Effector memory CD8-positive, alpha-beta T cell (primary cell): Measurements from ENCODE around the gene MICALL1.

Experiments
- ATAC-seq: fragments of 150-1000 bp; cut with Tn5 transposase; replicated peaks from 2 replicates; pipeline ENCODE4 v1.10.0; 2021; ENCODE audit warnings: mild to moderate bottlenecking, moderate library complexity
- DNase-seq, 3 experiments: peaks; one replicate each; pipeline ENCODE4 v3.0.0; 2021
- H3K27ac Mint-ChIP-seq, 2 donors: one replicate each; pipeline ENCODE4 v1.8.0; 2022; ENCODE audit warnings: mild to moderate bottlenecking in 2 of 2, mixed read lengths in 2 of 2, moderate library complexity in 2 of 2
- H3K27me3 Mint-ChIP-seq, 2 donors: one replicate each; pipeline ENCODE4 v1.8.0; 2022; ENCODE audit warnings: mixed read lengths in 2 of 2
- H3K36me3 Mint-ChIP-seq: one replicate; pipeline ENCODE4 v1.8.0; 2022; ENCODE audit warnings: mild to moderate bottlenecking, moderate library complexity, mixed read lengths; ENCODE audit not compliant: insufficient read depth
- H3K4me1 Mint-ChIP-seq, 2 donors: one replicate each; pipeline ENCODE4 v1.8.0; 2022; ENCODE audit warnings: low read depth in 2 of 2, mixed read lengths in 2 of 2
- H3K4me3 Mint-ChIP-seq, 2 donors: one replicate each; pipeline ENCODE4 v1.8.0; 2022; ENCODE audit warnings: mild to moderate bottlenecking in 2 of 2, mixed read lengths in 2 of 2, moderate library complexity in 2 of 2
- H3K9me3 Mint-ChIP-seq, 2 donors: one replicate each; pipeline ENCODE4 v1.8.0; 2022; ENCODE audit warnings: mixed read lengths in 2 of 2
- total RNA-seq, 9 experiments: gene quantifications; one replicate each; lab custom pipeline; 2026; lab: John Stamatoyannopoulos, UW

Gene MICALL1
- total RNA-seq, result 24.6 to 66.2 (median 34.3) reads per million in 9 experiments

DNA sequence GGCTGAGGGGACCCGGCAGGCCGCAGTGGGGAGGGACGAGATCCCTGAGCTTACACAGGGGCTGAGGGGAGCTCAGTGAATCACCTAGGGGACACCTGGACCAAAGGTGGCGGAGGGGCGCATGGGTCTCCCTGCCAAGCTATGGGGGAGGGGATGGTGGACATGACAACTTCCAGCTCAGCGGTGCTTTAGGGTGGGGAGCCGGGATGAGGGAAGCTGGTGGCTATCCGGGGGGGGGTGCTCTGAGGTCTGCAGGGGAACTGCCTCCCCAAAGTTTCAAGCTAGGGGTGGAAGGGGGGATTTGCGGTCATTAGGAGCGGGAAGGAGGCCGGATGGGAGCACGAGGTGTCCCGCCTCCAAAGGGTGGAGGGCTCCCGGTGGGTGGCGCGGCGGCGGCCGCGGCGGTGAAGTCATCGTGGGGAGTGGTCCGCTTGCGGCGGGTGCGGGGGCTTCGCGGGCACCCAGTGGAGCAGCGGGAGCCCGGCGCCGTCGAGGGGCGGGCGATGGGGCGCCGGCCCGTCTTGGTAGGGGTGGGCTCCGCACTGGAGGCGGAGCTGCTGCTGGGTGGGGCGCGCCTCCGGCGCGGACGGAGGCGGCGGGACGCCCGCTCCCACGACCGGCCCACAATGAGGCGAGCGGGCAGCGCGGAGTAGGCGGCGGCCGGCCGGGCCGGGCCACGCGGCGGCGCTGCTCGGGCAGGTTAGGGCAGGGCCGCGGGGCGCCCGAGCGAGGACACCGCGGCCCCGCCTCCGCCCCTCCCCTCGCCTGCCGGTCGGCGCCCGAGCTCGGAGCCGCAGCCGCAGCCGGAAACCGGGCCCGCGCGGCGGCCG, at the start of gene MICALL1:
TSS of gene MICALL1 (plus strand) at position 764 of the 830 bp plus-strand sequence. CDS start 126 bp downstream, outside the sequence.
- peak within 1 kb of the TSS; percentile 81 to 86 for H3K27ac Mint-ChIP-seq
- H3K4me3 Mint-ChIP-seq, result peak within 1 kb of the TSS; percentile 83 to 88
- H3K4me1 Mint-ChIP-seq, result peaks cover 24 to 29% of the 10 kb centered on the region in 2 donors
- DNase-seq (peak; percentile 55 to 60 (median 58)), ATAC-seq (peak; percentile 86)
- H3K36me3 Mint-ChIP-seq, result peaks cover 12% of the 10 kb centered on the region
- no peaks in the 10 kb centered on the region for H3K27me3 Mint-ChIP-seq
- H3K9me3 Mint-ChIP-seq, result no peaks in the 10 kb centered on the region

DNA sequence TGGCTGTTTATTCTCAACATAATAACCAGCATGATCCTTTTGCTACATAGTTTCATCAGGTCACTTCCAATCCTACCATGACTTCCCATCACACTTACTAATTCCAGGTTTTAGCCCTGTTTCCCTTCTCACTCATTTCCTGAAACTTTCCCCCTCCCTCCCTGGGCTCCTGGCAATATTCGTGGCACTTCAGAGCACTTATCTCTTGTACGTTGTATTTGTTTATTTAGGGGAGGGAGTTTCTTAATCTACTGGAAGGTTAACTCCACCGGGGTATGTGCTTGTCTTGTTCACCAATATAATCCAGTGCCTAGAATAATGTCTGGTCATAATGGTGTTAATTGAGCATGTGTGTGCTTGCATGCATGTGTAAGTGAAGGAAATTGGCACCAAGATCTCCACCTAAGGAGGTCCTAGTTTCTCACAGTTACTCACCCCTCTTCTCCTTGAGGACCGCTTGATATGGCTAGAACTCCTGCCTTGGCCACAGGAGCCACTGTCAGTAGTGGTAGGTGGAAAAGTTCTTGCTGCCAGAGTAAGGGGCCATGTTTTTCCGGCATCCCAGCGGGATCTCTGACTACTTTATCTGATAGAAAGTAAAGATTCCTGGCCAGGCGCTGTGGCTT, 45.2 kb upstream of the MICALL1 start:
- Mint-ChIP-seq H3K9me3 (no peaks in the 10 kb centered on the region), H3K4me1 (peaks cover 4 to 10% of the 10 kb centered on the region in 2 donors), H3K27ac (peak overlapping the region in 1 of 2 donors; percentile 46), H3K36me3 (peaks cover 84% of the 10 kb centered on the region), H3K4me3 (no peak overlapping the region), H3K27me3 (no peaks in the 10 kb centered on the region)
- DNase-seq (no peak), ATAC-seq (no peak)

- no peak overlapping the region for H3K4me3 Mint-ChIP-seq
- no peak for DNase-seq
- no peak for ATAC-seq
- H3K4me1 Mint-ChIP-seq, result peaks cover 4 to 10% of the 10 kb centered on the region in 2 donors
- peaks cover 82% of the 10 kb centered on the region for H3K36me3 Mint-ChIP-seq
- H3K9me3 Mint-ChIP-seq, result no peaks in the 10 kb centered on the region
- H3K27me3 Mint-ChIP-seq, result no peaks in the 10 kb centered on the region
- H3K27ac Mint-ChIP-seq, result peak overlapping the region in 1 of 2 donors; percentile 76
Observed at GRCh38 chr22:37862570-37863325, 43.3 kb upstream of the MICALL1 start.

GRCh38 chr22:37865510-37865909, 40.6 kb upstream of the MICALL1 start:
- Mint-ChIP-seq H3K27me3 (no peaks in the 10 kb centered on the region), H3K4me3 (no peak overlapping the region), H3K36me3 (peaks cover 82% of the 10 kb centered on the region), H3K27ac (no peak overlapping the region), H3K4me1 (peaks cover 7 to 9% of the 10 kb centered on the region in 2 donors), H3K9me3 (no peaks in the 10 kb centered on the region)
- DNase-seq (no peak), ATAC-seq (no peak)

DNA sequence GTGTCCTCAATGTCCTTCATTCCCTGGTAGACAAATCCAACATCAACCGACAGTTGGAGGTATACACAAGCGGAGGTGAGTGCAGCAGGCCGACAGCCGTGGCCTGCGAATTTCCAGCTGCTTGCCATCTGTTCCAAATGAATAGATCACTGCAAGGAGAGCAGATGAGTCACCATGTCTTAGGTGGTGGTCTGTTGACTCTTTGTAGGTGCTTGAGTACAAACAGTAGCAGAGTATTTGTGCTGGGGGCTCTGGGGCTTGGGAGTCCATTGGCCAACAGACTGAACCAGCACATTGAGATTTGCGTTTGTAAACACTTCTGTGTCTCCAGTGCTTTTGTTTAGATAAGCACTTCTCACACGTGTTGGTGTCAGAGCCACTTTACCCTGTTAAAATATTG, 35.8 kb upstream of the MICALL1 start:
- Mint-ChIP-seq H3K27ac (no peak overlapping the region), H3K4me3 (no peak overlapping the region), H3K4me1 (peaks cover 0 to 3% of the 10 kb centered on the region in 2 donors), H3K9me3 (no peaks in the 10 kb centered on the region), H3K27me3 (no peaks in the 10 kb centered on the region), H3K36me3 (peaks cover 98% of the 10 kb centered on the region)
- DNase-seq (no peak), ATAC-seq (no peak)

GRCh38 chr22:37880668-37881440, 25.2 kb upstream of the MICALL1 start:
- DNase-seq (no peak), ATAC-seq (no peak)
- no peaks in the 10 kb centered on the region for H3K9me3 Mint-ChIP-seq
- peaks cover 90% of the 10 kb centered on the region for H3K36me3 Mint-ChIP-seq
- H3K27me3 Mint-ChIP-seq, result no peaks in the 10 kb centered on the region
- H3K4me3 Mint-ChIP-seq, result no peak overlapping the region
- no peak overlapping the region for H3K27ac Mint-ChIP-seq
- H3K4me1 Mint-ChIP-seq, result peaks cover 3 to 10% of the 10 kb centered on the region in 2 donors

GRCh38 chr22:37884420-37884819, 21.7 kb upstream of the MICALL1 start:
- H3K27ac Mint-ChIP-seq, result peak overlapping the region in 1 of 2 donors; percentile 78
- no peaks in the 10 kb centered on the region for H3K27me3 Mint-ChIP-seq
- no peak overlapping the region for H3K4me3 Mint-ChIP-seq
- no peak for ATAC-seq
- H3K4me1 Mint-ChIP-seq, result peaks cover 5 to 9% of the 10 kb centered on the region in 2 donors
- no peaks in the 10 kb centered on the region for H3K9me3 Mint-ChIP-seq
- H3K36me3 Mint-ChIP-seq, result peaks cover 90% of the 10 kb centered on the region
- DNase-seq, result no peak

- H3K27me3 Mint-ChIP-seq, result no peaks in the 10 kb centered on the region
- H3K4me3 Mint-ChIP-seq, result no peak overlapping the region
- peaks cover 73% of the 10 kb centered on the region for H3K36me3 Mint-ChIP-seq
- DNase-seq, result no peak
- H3K9me3 Mint-ChIP-seq, result no peaks in the 10 kb centered on the region
- H3K4me1 Mint-ChIP-seq, result peaks cover 5 to 9% of the 10 kb centered on the region in 2 donors
- peak overlapping the region in 1 of 2 donors; percentile 52 for H3K27ac Mint-ChIP-seq
- ATAC-seq, result no peak
Observed at GRCh38 chr22:37887584-37888378, 18.3 kb upstream of the MICALL1 start.

GRCh38 chr22:37891926-37892325, 14.2 kb upstream of the MICALL1 start:
- Mint-ChIP-seq H3K27me3 (no peaks in the 10 kb centered on the region), H3K27ac (no peak overlapping the region), H3K4me3 (no peak overlapping the region), H3K9me3 (no peaks in the 10 kb centered on the region), H3K36me3 (peaks cover 38% of the 10 kb centered on the region), H3K4me1 (peaks cover 6 to 22% of the 10 kb centered on the region in 2 donors)
- DNase-seq (no peak), ATAC-seq (no peak)

DNA sequence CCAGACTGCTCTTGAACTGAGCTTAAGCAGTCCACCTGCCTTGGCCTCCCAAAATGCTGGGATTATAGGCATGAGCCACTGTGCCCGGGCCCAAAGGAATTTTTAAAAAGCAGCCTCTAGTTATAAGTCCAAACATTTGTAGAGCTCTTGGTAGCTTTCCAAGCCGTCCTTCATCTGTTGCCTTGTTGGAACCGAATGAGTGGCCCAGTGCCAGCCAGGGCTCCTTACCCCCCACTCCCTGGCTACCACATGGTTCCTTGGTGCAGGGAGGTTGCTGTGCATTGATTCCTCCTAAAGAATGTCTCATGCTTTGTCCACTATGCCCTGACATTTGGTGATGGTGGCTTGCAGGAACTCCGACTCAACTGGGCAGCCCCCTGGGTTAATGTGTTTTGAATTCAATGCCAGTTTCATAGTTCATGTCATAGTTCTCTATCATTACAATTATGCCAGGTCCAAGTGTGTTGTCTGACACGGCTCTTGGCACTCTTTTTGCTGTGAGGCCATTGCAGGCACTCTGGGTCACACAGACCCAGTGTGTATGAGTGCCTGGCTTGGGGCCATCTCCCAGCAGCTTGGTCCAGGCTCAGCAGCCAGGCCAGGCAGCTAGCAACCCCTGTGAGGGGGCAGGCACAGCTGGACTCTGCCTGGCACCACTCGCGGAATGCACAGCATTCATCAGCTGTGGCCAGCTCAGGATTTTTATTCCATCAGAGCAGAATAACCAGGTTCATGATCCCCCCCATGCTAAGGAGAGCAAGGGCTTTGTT, 13.3 kb upstream of the MICALL1 start:
- no peak for DNase-seq
- Mint-ChIP-seq H3K27me3 (no peaks in the 10 kb centered on the region), H3K27ac (peak overlapping the region in 1 of 2 donors; percentile 86), H3K36me3 (peaks cover 30% of the 10 kb centered on the region), H3K4me3 (no peak overlapping the region), H3K4me1 (peaks cover 6 to 22% of the 10 kb centered on the region in 2 donors), H3K9me3 (no peaks in the 10 kb centered on the region)
- ATAC-seq, result no peak

DNA sequence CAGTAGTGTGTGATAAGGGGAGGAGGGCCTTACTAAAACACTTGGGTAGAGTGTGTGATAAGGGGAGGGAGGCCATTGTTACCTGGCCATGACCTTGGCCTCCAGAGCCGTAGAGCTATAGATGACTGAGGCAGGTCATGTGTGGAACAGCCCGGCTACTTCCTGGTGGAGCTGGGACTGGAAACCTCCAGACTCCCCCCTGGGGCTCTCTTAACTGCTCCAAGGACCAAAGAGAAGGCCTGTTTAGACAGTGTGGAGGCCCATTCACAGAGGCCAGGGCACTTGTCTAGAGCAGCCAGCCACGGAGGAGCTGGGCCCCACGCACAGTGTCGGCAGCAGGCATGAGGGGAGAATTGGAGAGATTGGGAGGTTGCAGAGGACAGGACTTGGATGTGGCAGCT, 12.5 kb upstream of the MICALL1 start:
- Mint-ChIP-seq H3K27ac (peak overlapping the region; percentile 61 to 86), H3K27me3 (no peaks in the 10 kb centered on the region), H3K4me3 (no peak overlapping the region), H3K4me1 (peaks cover 6 to 19% of the 10 kb centered on the region in 2 donors), H3K36me3 (peaks cover 21% of the 10 kb centered on the region), H3K9me3 (no peaks in the 10 kb centered on the region)
- ATAC-seq (no peak), DNase-seq (no peak)
